CD14-positive monocyte (primary cell): ENCODE measurements around the gene ZNF362. TPM values are rescaled to one million over a fixed set of nuclear protein-coding genes. Genes with fewer than 3 reads are reported as not detected.

Experiments
- DNase-seq, 3 donors: peaks; one replicate each; pipeline ENCODE4 v3.0.0-alpha.2; 2011 to 2022
- H2AFZ ChIP-seq: 2 replicates; pipeline ENCODE4 v1.6.0; 2012; ENCODE audit warnings: mild to moderate bottlenecking, low read depth, low read length, inconsistent platforms; ENCODE audit not compliant: insufficient read depth, poor library complexity, severe bottlenecking
- H3K27ac ChIP-seq, 2 donors: 1 replicate in 1 of 2; 2 replicates in 1 of 2; pipeline ENCODE4 v1.5.1; 2012 to 2013; ENCODE audit warnings: low read length in 2 of 2, control low read depth in 1 of 2, inconsistent platforms in 1 of 2, low read depth in 1 of 2, mild to moderate bottlenecking in 1 of 2
- H3K27me3 ChIP-seq, 2 donors: one replicate each; pipeline versions ENCODE4 v1.6.0 to v1.6.1; 2011 to 2013; ENCODE audit warnings: low read length in 2 of 2; ENCODE audit not compliant: control insufficient read depth in 2 of 2, insufficient read depth in 2 of 2
- H3K36me3 ChIP-seq, 2 donors: replicated peaks in 1 of 2; 1 replicate in 1 of 2; 2 replicates in 1 of 2; pipeline versions ENCODE4 v1.5.1 to v1.6.1; 2012 to 2013; ENCODE audit warnings: low read length in 2 of 2, control low read depth in 1 of 2, inconsistent platforms in 1 of 2, mild to moderate bottlenecking in 1 of 2; ENCODE audit not compliant: insufficient read depth in 2 of 2, control insufficient read depth in 1 of 2
- H3K4me1 ChIP-seq, 2 donors: 1 replicate in 1 of 2; 2 replicates in 1 of 2; pipeline versions ENCODE4 v1.5.1 to v1.6.1; 2012 to 2013; ENCODE audit warnings: low read length in 2 of 2, control low read depth in 1 of 2, inconsistent platforms in 1 of 2, mild to moderate bottlenecking in 1 of 2, moderate library complexity in 1 of 2; ENCODE audit not compliant: insufficient read depth in 2 of 2, control insufficient read depth in 1 of 2
- H3K4me2 ChIP-seq: replicated peaks from 2 replicates; pipeline ENCODE3; 2012; ENCODE audit warnings: low read length, moderate library complexity, mild to moderate bottlenecking; ENCODE audit not compliant: poor library complexity, severe bottlenecking; ENCODE audit errors: extremely low read depth
- H3K4me3 ChIP-seq, 3 experiments: fragments of 200-600 bp in 1 of 3; sonication (generic) in 1 of 3; replicated peaks in 1 of 3; 1 replicate in 2 of 3; 2 replicates in 1 of 3; pipeline ENCODE4 v1.5.1; 2011 to 2013; ENCODE audit warnings: low read length in 3 of 3, mild to moderate bottlenecking in 3 of 3, control low read depth in 2 of 3, low read depth in 2 of 3, inconsistent platforms in 1 of 3, moderate library complexity in 1 of 3
- H3K79me2 ChIP-seq: 2 replicates; pipeline ENCODE4 v1.6.0; 2012; ENCODE audit warnings: mild to moderate bottlenecking, control low read depth, inconsistent platforms, low read length, moderate library complexity; ENCODE audit not compliant: insufficient read depth
- H3K9ac ChIP-seq: 2 replicates; pipeline ENCODE4 v1.6.0; 2017; ENCODE audit warnings: low read length, mild to moderate bottlenecking; ENCODE audit not compliant: insufficient read depth, poor library complexity, severe bottlenecking
- H3K9me3 ChIP-seq, 2 donors: replicated peaks in 1 of 2; 1 replicate in 1 of 2; 2 replicates in 1 of 2; pipeline versions ENCODE4 v1.5.1 to v1.6.1; 2012 to 2013; ENCODE audit warnings: low read length in 2 of 2, control low read depth in 1 of 2; ENCODE audit not compliant: control insufficient read depth in 1 of 2, insufficient read depth in 1 of 2
- H4K20me1 ChIP-seq: 2 replicates; pipeline ENCODE4 v1.6.0; 2012; ENCODE audit warnings: mild to moderate bottlenecking, low read length, control low read depth, moderate library complexity; ENCODE audit not compliant: insufficient read depth
- H3K27ac Mint-ChIP-seq, 7 donors: one replicate each; pipeline ENCODE4 v1.8.0; 2020; ENCODE audit warnings: mild to moderate bottlenecking in 7 of 7, mixed read lengths in 7 of 7, moderate library complexity in 6 of 7, inconsistent platforms in 2 of 7
- H3K27me3 Mint-ChIP-seq, 3 donors: one replicate each; pipeline ENCODE4 v1.8.0; 2021 to 2022; ENCODE audit warnings: low read depth in 3 of 3, mild to moderate bottlenecking in 3 of 3, mixed read lengths in 3 of 3, moderate library complexity in 3 of 3, inconsistent platforms in 1 of 3
- H3K36me3 Mint-ChIP-seq, 2 donors: one replicate each; pipeline ENCODE4 v1.8.0; 2020; ENCODE audit warnings: mixed read lengths in 2 of 2, inconsistent platforms in 1 of 2, mild to moderate bottlenecking in 1 of 2
- H3K4me1 Mint-ChIP-seq: one replicate; pipeline ENCODE4 v1.8.0; 2020; ENCODE audit warnings: mild to moderate bottlenecking, mixed read lengths
- H3K4me3 Mint-ChIP-seq, 2 donors: one replicate each; pipeline ENCODE4 v1.8.0; 2020; ENCODE audit warnings: mild to moderate bottlenecking in 2 of 2, mixed read lengths in 2 of 2, moderate library complexity in 1 of 2
- H3K9me3 Mint-ChIP-seq, 7 donors: one replicate each; pipeline ENCODE4 v1.8.0; 2020 to 2022; ENCODE audit warnings: mixed read lengths in 7 of 7, mild to moderate bottlenecking in 6 of 7, moderate library complexity in 6 of 7, inconsistent platforms in 2 of 7
- WGBS: methylation state at CpG from one replicate; pipeline ENCODE4 v1.1.5; 2013; ENCODE audit warnings: missing lambda C conversion rate; ENCODE audit not compliant: insufficient coverage; 5-methylcytosine and 5-hydroxymethylcytosine counted together
- intact Hi-C, 2 donors: fragments of 100-400 bp; cut with micrococcal nuclease; formaldehyde crosslinking; loops; one replicate each; pipeline versions ENCODE4 v1.15.0 to v1.15.1; 2023
- polyA plus RNA-seq, 3 donors: library from polyadenylated mRNA; depleted of rRNA in 1 of 3; unstranded in 2 of 3; stranded (reverse) in 1 of 3; fragments of 300-500 nt in 2 of 3; fragments of >200 nt in 1 of 3; fragmentation: Illumina TruSeq in 2 of 3; gene quantifications; 1 replicate in 2 of 3; 2 replicates in 1 of 3; pipeline ENCODE4 v1.2.3, GENCODE V29; 2012 to 2021
- TF ChIP-seq, protein P1 (sequence below): fragments of 200-600 bp; IDR thresholded peaks from one replicate; pipeline ENCODE4 v1.8.0; 2022; ENCODE audit warnings: antibody characterized with exemption, mild to moderate bottlenecking

ZNF362 gene
- polyA plus RNA-seq, 3 donors = 11.4 to 18.9 (median 13.5) TPM

DNA sequence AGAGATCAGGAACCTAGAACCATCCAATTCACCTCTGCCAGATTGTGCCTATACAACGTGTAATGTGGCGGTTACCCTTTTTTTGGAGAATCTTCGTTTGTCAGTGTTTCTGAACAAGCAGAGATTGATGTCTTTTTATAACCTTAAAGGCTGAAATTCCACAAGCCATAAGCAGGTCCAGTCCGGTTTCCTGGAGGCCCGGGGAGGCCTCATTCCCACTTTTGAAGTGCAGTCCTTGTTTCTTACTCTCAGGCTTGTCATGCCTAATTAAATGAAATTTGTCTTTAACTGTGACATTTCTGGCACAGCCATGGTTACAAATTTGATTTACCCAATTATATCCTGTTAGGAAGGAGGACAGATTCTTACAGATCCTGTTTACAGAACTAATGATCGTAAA, 27.8 kb downstream of the ZNF362 start:
- no peaks in the 10 kb centered on the region for H3K4me1 ChIP-seq
- Mint-ChIP-seq H3K27ac (no peak overlapping the region), H3K36me3 (peaks cover 75 to 94% of the 10 kb centered on the region in 2 donors), H3K4me1 (no peaks in the 10 kb centered on the region), H3K9me3 (peaks cover 0 to 2% (median 0%) of the 10 kb centered on the region in 7 donors), H3K4me3 (no peak overlapping the region), H3K27me3 (peaks cover 0 to 2% (median 0%) of the 10 kb centered on the region in 3 donors)
- peaks cover 4% of the 10 kb centered on the region for H4K20me1 ChIP-seq
- no peaks in the 10 kb centered on the region for H3K27me3 ChIP-seq
- TF ChIP-seq, protein P1, sequence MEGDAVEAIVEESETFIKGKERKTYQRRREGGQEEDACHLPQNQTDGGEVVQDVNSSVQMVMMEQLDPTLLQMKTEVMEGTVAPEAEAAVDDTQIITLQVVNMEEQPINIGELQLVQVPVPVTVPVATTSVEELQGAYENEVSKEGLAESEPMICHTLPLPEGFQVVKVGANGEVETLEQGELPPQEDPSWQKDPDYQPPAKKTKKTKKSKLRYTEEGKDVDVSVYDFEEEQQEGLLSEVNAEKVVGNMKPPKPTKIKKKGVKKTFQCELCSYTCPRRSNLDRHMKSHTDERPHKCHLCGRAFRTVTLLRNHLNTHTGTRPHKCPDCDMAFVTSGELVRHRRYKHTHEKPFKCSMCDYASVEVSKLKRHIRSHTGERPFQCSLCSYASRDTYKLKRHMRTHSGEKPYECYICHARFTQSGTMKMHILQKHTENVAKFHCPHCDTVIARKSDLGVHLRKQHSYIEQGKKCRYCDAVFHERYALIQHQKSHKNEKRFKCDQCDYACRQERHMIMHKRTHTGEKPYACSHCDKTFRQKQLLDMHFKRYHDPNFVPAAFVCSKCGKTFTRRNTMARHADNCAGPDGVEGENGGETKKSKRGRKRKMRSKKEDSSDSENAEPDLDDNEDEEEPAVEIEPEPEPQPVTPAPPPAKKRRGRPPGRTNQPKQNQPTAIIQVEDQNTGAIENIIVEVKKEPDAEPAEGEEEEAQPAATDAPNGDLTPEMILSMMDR = no peak
- intact Hi-C loops = no loop called here
- H3K9ac ChIP-seq = no peak overlapping the region
- no peak overlapping the region for H3K27ac ChIP-seq
- DNase-seq = no peak
- H3K79me2 ChIP-seq = no peaks in the 10 kb centered on the region
- peaks cover 66 to 98% of the 10 kb centered on the region in 2 donors for H3K36me3 ChIP-seq
- no peak overlapping the region for H3K4me2 ChIP-seq
- no peak overlapping the region for H2AFZ ChIP-seq
- no CpG with 5 or more reads among the region's 6 CpGs for WGBS
- H3K9me3 ChIP-seq = no peaks in the 10 kb centered on the region
- no peak overlapping the region for H3K4me3 ChIP-seq

DNA sequence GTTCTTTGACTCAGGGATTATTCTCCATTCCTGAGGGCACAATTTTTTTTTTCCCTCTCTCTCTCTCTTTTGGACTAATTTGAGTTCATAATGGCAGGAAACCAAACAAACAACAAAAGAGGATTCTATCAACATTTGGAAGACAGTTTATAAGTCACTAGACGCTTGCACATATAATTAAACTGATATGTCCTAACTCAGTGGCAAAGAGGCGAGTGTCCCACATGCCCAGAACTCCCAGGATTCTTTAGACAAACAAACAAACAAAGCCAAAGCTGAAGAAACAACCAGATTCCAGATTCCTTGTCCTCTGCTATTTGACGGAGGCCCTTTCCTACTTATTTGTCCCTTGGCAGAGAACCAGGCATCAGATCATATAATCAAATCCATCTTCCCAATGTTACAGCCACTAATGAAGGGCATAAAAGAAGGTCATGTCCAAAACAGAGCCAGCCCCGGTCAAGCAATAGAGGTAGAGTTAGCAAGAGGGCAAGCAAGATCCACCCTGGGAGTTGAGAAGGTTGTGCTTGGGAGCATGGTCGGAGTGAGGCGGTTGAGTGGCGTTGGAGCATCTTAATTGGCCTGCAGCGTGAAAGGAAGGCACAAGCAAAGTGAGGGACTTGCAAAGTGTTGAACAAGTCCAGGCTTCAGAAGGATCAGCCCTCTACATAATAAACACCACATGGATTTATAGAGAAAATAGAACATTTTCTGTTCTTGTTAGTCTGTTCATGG, 30.3 kb downstream of the ZNF362 start:
- Histone ChIP-seq H2AFZ (no peak overlapping the region), H3K27ac (no peak overlapping the region), H3K4me1 (no peaks in the 10 kb centered on the region), H3K36me3 (peaks cover 43 to 81% of the 10 kb centered on the region in 2 donors), H4K20me1 (peaks cover 13% of the 10 kb centered on the region), H3K9me3 (no peaks in the 10 kb centered on the region), H3K27me3 (no peaks in the 10 kb centered on the region), H3K4me3 (no peak overlapping the region), H3K9ac (no peak overlapping the region), H3K79me2 (no peaks in the 10 kb centered on the region), H3K4me2 (no peak overlapping the region)
- intact Hi-C loops = no loop called here
- Mint-ChIP-seq H3K27ac (peak overlapping the region in 1 of 7 donors; percentile 13), H3K4me3 (no peak overlapping the region), H3K36me3 (peaks cover 67 to 81% of the 10 kb centered on the region in 2 donors), H3K27me3 (peaks cover 0 to 2% (median 0%) of the 10 kb centered on the region in 3 donors), H3K9me3 (peaks cover 0 to 7% (median 3%) of the 10 kb centered on the region in 7 donors), H3K4me1 (no peaks in the 10 kb centered on the region)
- TF ChIP-seq, protein P1 = no peak
- no peak for DNase-seq
- WGBS = 100% methylated on average over 3 of the region's 8 CpGs
